ENCODE data around the gene PLB1. TPM values are rescaled to one million over a fixed set of nuclear protein-coding genes. Genes with fewer than 3 reads are reported as not detected.

Gene PLB1
- total and polyA plus RNA-seq, 2 experiments from 2014 or later, result 0.06 to 0.21 TPM

GRCh38 chr2:28543316-28544035 is 47.6 kb downstream of the PLB1 start (continued):
- TF ChIP-seq CREB1 (CRISPR knock-in tag; IDR thresholded peaks at IDR 0.05; ENCODE audit: low read depth) (no peak), CTCF (conservative IDR thresholded peaks at IDR 0.05; ENCODE audit: low read depth in 2 of 2) (no peak), EZH2 (IDR thresholded peaks at IDR 0.05; ENCODE audit: low read depth, unreplicated experiment) (no peak)

- H3K4me2 ChIP-seq, result no peak overlapping the region
- ATAC-seq (no peak), DNase-seq (ENCODE audit: low spot score) (no peak)
- TF ChIP-seq ZNF114 (CRISPR knock-in tag; IDR thresholded peaks at IDR 0.05), result no peak
- no peak for TF ChIP-seq CREB1 (CRISPR knock-in tag; IDR thresholded peaks at IDR 0.05; ENCODE audit: low read depth)
- TF ChIP-seq ZNF331 (CRISPR knock-in tag; IDR thresholded peaks at IDR 0.05; ENCODE audit: low read depth), result no peak
- TF ChIP-seq EZH2 (IDR thresholded peaks at IDR 0.05; ENCODE audit: low read depth, unreplicated experiment), result no peak
- TF ChIP-seq ETS1 (IDR thresholded peaks at IDR 0.05), result no peak
- TF ChIP-seq ZNF462 (CRISPR knock-in tag; IDR thresholded peaks at IDR 0.05), result no peak
- TF ChIP-seq REST (IDR thresholded peaks at IDR 0.05; ENCODE audit: unreplicated experiment), result no peak
- TF ChIP-seq EZH2phosphoT487 (IDR thresholded peaks at IDR 0.05; ENCODE audit: unreplicated experiment), result no peak
- no peak for TF ChIP-seq POLR2AphosphoS5 (IDR thresholded peaks at IDR 0.05; ENCODE audit: low read depth)
- H3K4me1 Mint-ChIP-seq, result peaks cover 3% of the 10 kb centered on the region; the same call in 1 of the 3 replicates
- no peak overlapping the region for H3K27ac ChIP-seq (ENCODE audit: low read depth)
- H3K36me3 Mint-ChIP-seq (ENCODE audit: low read depth), result no peaks in the 10 kb centered on the region
- H3K4me1 ChIP-seq (ENCODE audit: insufficient read depth), result no peaks in the 10 kb centered on the region
- no peak overlapping the region for H2AFZ ChIP-seq
- H3K9me2 ChIP-seq (ENCODE audit: insufficient read depth), result no peaks in the 10 kb centered on the region
- no peaks in the 10 kb centered on the region for H3K27me3 ChIP-seq (ENCODE audit: insufficient read depth)
- H3K9me3 Mint-ChIP-seq, result no peaks in the 10 kb centered on the region
- no peak overlapping the region for H3K4me3 ChIP-seq
- H4K20me1 ChIP-seq (replicated peaks; ENCODE audit: insufficient read depth), result no peaks in the 10 kb centered on the region
- H3K27me3 Mint-ChIP-seq (ENCODE audit: insufficient read depth, low read depth, poor library complexity), result peaks cover 2% of the 10 kb centered on the region
- no peaks in the 10 kb centered on the region for H3K79me2 ChIP-seq (replicated peaks; ENCODE audit: insufficient read depth)
- no peak overlapping the region for H3K27ac Mint-ChIP-seq
- no peaks in the 10 kb centered on the region for H3F3A ChIP-seq (replicated peaks; ENCODE audit: low read depth)
- no peaks in the 10 kb centered on the region for H3K36me3 ChIP-seq (ENCODE audit: insufficient read depth)
- no peak overlapping the region for H3K4me3 Mint-ChIP-seq
Measured at GRCh38 chr2:28544036-28544346, 48.1 kb downstream of the PLB1 start.
